Amygdala (tissue), 56 donors: ENCODE measurements around the gene METTL25B.
"Not testable (repeated sequence)": the region's sequence is repeated elsewhere in the genome, so short reads cannot be mapped to it uniquely, and the experiment has no call there.

Source experiments
- DNase-seq, 56 donors: peaks; one replicate each; lab custom pipeline; 2025; lab: John Stamatoyannopoulos, UW

Gene METTL25B

GRCh38 chr1:156746728-156747631 is 18.7 kb downstream of the METTL25B start:
- peak in 54 of 56 donors; percentile 39 to 88 (median 74) for DNase-seq

GRCh38 chr1:156747742-156748669 is 19.7 kb downstream of the METTL25B start:
- peak in 4 of 56 donors; percentile 21 to 37 (median 34) for DNase-seq

- DNase-seq = peak in 27 of 56 donors; percentile 14 to 60 (median 35)
Measured at GRCh38 chr1:156748670-156749418, 20.6 kb downstream of the METTL25B start.

GRCh38 chr1:156749419-156750118 is 21.3 kb downstream of the METTL25B start:
- DNase-seq = no peak

- DNase-seq = peak in 3 of 56 donors; percentile 10 to 26 (median 25)
Measured at GRCh38 chr1:156750191-156750672, 22.0 kb downstream of the METTL25B start.

GRCh38 chr1:156750711-156751450 is 22.6 kb downstream of the METTL25B start:
- peak in 30 of 56 donors; percentile 11 to 74 (median 51) for DNase-seq

- DNase-seq = no peak
Measured at GRCh38 chr1:156751451-156751756, 23.1 kb downstream of the METTL25B start, which contains the start of gene HDGF. TSS of gene HDGF (minus strand) at chr1:156751675. CDS start at chr1:156751429, 246 bp downstream.

GRCh38 chr1:156751757-156752481 is 23.6 kb downstream of the METTL25B start:
- peak; percentile 49 to 99 (median 96) for DNase-seq

- DNase-seq = no peak
Measured at GRCh38 chr1:156752843-156753482, 24.7 kb downstream of the METTL25B start.

GRCh38 chr1:156754219-156754618 is 25.9 kb downstream of the METTL25B start:
- no peak for DNase-seq

- DNase-seq = no peak
Measured at GRCh38 chr1:156755527-156755950, 27.3 kb downstream of the METTL25B start.

- no peak for DNase-seq
Measured at GRCh38 chr1:156756355-156756754, 28.1 kb downstream of the METTL25B start.

- not testable (repeated sequence) for DNase-seq
Measured at GRCh38 chr1:156757572-156758253, 29.4 kb downstream of the METTL25B start.

- DNase-seq = no peak
Measured at GRCh38 chr1:156760092-156760795, 32.0 kb downstream of the METTL25B start.

- DNase-seq = no peak
Measured at GRCh38 chr1:156760796-156761104, 32.5 kb downstream of the METTL25B start.

GRCh38 chr1:156765136-156765535 is 36.9 kb downstream of the METTL25B start:
- not testable (repeated sequence) for DNase-seq
